ENCODE measurements around the gene CDSN. TPM values are rescaled to one million over a fixed set of nuclear protein-coding genes. Genes with fewer than 3 reads are reported as not detected.
A peak's percentile ranks its signal among the peaks of the same experiment; 100 is the strongest.
"Not testable (repeated sequence)": the region's sequence is repeated elsewhere in the genome, so short reads cannot be mapped to it uniquely, and the experiment has no call there.

Gene CDSN
- polyA plus RNA-seq, 4 donors = not detected

- DNase-seq (ENCODE audit: low read depth in 4 of 4, low spot score in 2 of 4) = no peak
Measured at GRCh38 chr6:31090275-31090972, 29.8 kb downstream of the CDSN start.

- peak in 3 of 4 donors; percentile 70 to 86 (median 70) for DNase-seq (ENCODE audit: low read depth in 4 of 4, low spot score in 2 of 4)
Measured at GRCh38 chr6:31087494-31088089, 32.7 kb downstream of the CDSN start.

DNA sequence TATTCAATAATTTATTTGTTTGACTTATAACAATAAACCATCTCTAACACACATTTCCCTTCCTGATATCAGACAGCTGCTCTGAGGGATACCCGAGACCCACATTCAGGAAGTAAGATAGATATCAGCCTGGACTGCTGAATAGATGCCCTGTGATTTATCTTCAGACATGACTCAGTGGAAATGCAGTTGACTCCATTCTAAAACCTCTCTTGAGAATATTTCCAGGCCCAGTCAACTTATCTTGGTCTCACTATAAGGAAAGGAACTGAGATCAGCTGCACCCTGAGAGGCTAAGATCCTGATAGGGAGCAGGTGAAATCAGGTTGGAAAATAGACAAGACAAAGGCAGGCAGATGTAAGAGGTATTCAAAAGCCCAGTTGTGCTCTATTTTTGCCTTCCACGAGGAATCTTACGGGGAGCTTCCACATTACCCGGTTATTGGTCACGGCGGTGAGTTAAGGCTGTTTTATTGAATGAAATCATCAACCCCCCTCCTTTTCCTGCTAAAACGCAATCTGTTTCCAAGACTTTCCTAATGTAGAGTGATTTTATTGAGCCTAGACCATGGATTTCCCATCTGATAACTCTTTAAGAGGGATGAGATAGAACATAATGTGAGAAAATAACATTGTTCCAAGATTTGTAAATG, 33.3 kb downstream of the CDSN start:
- DNase-seq (ENCODE audit: low read depth in 4 of 4, low spot score in 2 of 4) = no peak

- no peak for DNase-seq (ENCODE audit: low read depth in 4 of 4, low spot score in 2 of 4)
Measured at GRCh38 chr6:31083742-31084354, 36.4 kb downstream of the CDSN start.

- no peak for DNase-seq (ENCODE audit: low read depth in 4 of 4, low spot score in 2 of 4)
Measured at GRCh38 chr6:31081872-31082271, 38.4 kb downstream of the CDSN start.

- peak in 1 of 4 donors; percentile 64 for DNase-seq (ENCODE audit: low read depth in 4 of 4, low spot score in 2 of 4)
Measured at GRCh38 chr6:31079656-31080261, 40.5 kb downstream of the CDSN start.

GRCh38 chr6:31076611-31077010, 43.6 kb downstream of the CDSN start:
- no peak for DNase-seq (ENCODE audit: low read depth in 4 of 4, low spot score in 2 of 4)

- no peak for DNase-seq (ENCODE audit: low read depth in 4 of 4, low spot score in 2 of 4)
Measured at GRCh38 chr6:31075528-31075927, 44.7 kb downstream of the CDSN start.

GRCh38 chr6:31074401-31074800, 45.8 kb downstream of the CDSN start:
- no peak for DNase-seq (ENCODE audit: low read depth in 4 of 4, low spot score in 2 of 4)

- DNase-seq (ENCODE audit: low read depth in 4 of 4, low spot score in 2 of 4) = peak in 1 of 4 donors; percentile 57
Measured at GRCh38 chr6:31070711-31071197, 49.5 kb downstream of the CDSN start.

DNA sequence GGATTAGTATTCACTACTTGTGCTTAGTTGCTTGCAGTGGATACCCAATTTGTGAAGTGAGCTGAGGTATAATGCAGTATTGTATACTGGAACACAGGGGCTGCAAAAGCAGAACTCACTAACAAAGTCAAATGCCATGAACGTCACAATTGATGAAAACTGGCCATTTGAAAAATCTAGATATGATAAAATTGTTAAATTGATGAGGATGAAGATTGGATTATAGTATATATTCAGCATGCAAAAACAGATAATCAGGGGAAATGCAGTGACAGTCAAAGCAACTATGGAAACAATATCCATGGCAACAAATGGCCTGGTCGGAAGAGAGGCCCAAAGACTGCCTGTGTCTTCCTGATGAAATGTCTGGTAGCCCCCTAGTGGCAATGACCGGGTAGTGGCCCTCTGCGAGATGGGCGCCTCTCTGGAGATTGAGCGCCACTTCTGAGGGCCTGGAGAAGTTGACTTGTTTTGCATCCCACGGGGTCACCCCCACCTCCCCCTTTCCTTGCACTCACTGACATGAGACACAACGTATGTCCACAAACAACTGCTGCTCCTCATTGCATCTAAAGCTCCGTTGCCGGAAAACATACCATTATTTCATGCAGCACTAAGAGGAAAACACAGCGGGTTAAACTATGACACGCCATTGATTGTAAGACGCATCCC, 51.4 kb downstream of the CDSN start:
- peak in 2 of 4 donors; percentile 65 to 80 for DNase-seq (ENCODE audit: low read depth in 4 of 4, low spot score in 2 of 4)

- DNase-seq (ENCODE audit: low read depth in 4 of 4, low spot score in 2 of 4) = not testable (repeated sequence)
Measured at GRCh38 chr6:31067891-31068668, 52.2 kb downstream of the CDSN start.

DNA sequence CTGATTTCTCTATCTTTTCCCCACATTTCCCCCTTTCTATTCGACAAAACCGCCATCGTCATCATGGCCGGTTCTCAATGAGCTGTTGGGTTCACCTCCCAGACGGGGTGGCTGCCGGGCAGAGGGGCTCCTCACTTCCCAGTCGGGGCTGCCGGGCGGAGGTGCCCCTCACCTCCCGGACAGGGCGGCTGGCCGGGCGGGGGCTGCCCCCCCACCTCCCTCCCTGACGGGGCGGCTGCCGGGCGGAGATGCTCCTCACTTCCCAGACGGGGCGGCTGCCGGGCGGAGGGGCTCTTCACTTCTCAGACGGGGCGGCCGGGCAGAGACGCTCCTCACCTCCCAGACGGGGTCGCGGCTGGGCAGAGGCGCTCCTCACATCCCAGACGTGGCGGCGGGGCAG, 53.2 kb downstream of the CDSN start:
- not testable (repeated sequence) for DNase-seq (ENCODE audit: low read depth in 4 of 4, low spot score in 2 of 4)

DNA sequence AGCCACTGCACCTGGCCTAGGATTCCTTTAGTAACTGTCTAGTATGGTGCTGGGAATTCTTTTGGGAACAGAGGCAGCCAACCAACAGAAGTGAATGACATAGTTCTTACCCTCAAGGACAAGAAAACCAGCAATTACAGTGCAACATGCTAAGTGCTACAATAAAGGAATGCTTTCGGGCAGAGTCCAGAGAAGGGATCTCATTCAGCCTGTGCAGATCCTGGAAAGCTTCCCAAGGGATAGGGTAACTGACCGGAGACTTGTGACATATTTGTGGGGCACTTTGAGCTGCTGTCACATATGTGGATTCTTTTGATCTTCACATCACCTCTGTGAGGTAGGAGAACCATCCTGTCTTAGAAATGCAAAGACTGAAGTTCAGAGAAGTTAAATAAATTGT, 54.7 kb downstream of the CDSN start:
- DNase-seq (ENCODE audit: low read depth in 4 of 4, low spot score in 2 of 4) = no peak

Other genes with a start within 250 kb of the CDSN start
- 100 to 1,000 TPM; 141 to 222 (median 177) TPM for gene DDR1, start 235.9 kb downstream of the CDSN start, polyA plus RNA-seq (ENCODE audit: insufficient read length in 4 of 4)
- gene GTF2H4, start 212.2 kb downstream of the CDSN start, polyA plus RNA-seq (ENCODE audit: insufficient read length in 4 of 4) = 10 to 100 TPM; 35.3 to 60.7 (median 45.6) TPM
- 10 to 100 TPM; 28.6 to 54.8 (median 40.8) TPM for gene VARS2, start 206.2 kb downstream of the CDSN start, polyA plus RNA-seq (ENCODE audit: insufficient read length in 4 of 4)
- 1 to 10 TPM in 3 of 4 donors, under 1 TPM in 1; 0.95 to 1.3 (median 1.1) TPM for gene SFTA2, start 188.3 kb downstream of the CDSN start, polyA plus RNA-seq (ENCODE audit: insufficient read length in 4 of 4)
- gene MUCL3, start 179.5 kb downstream of the CDSN start, polyA plus RNA-seq (ENCODE audit: insufficient read length in 4 of 4) = under 1 TPM in 3 of 4 donors, not detected in 1; 0.07 to 0.13 (median 0.13) TPM
- gene MUC21, start 136.7 kb downstream of the CDSN start, polyA plus RNA-seq (ENCODE audit: insufficient read length in 4 of 4) = under 1 TPM in 1 of 4 donors, not detected in 3; 0.03 TPM
- gene MUC22, start 110.0 kb downstream of the CDSN start, polyA plus RNA-seq (ENCODE audit: insufficient read length in 4 of 4) = not detected
- not detected for gene C6orf15, start 7.9 kb downstream of the CDSN start, polyA plus RNA-seq (ENCODE audit: insufficient read length in 4 of 4)
- under 1 TPM in 3 of 4 donors, not detected in 1; 0.05 to 0.34 (median 0.21) TPM for gene PSORS1C1, start 5.6 kb downstream of the CDSN start, polyA plus RNA-seq (ENCODE audit: insufficient read length in 4 of 4)
- gene PSORS1C2, start 18.6 kb upstream of the CDSN start, polyA plus RNA-seq (ENCODE audit: insufficient read length in 4 of 4) = under 1 TPM in 1 of 4 donors, not detected in 3; 0.22 TPM
- gene CCHCR1, start 37.4 kb upstream of the CDSN start, polyA plus RNA-seq (ENCODE audit: insufficient read length in 4 of 4) = 10 to 100 TPM; 24.0 to 47.0 (median 34.0) TPM
- gene TCF19, start 38.1 kb upstream of the CDSN start, polyA plus RNA-seq (ENCODE audit: insufficient read length in 4 of 4) = 10 to 100 TPM; 17.1 to 20.8 (median 18.8) TPM
- gene POU5F1, start 50.2 kb upstream of the CDSN start, polyA plus RNA-seq (ENCODE audit: insufficient read length in 4 of 4) = 10 to 100 TPM in 1 of 4 donors, 1 to 10 TPM in 3; 1.8 to 10.1 (median 5.2) TPM
- gene HLA-C, start 151.6 kb upstream of the CDSN start, polyA plus RNA-seq (ENCODE audit: insufficient read length in 4 of 4) = 100 to 1,000 TPM in 2 of 4 donors, 10 to 100 TPM in 2; 63.5 to 225 (median 116) TPM
- 100 to 1,000 TPM; 118 to 163 (median 137) TPM for gene HLA-B, start 236.7 kb upstream of the CDSN start, polyA plus RNA-seq (ENCODE audit: insufficient read length in 4 of 4)

Data from left renal cortex interstitium (tissue), 4 donors.